NCI-H345 treated with DMSO at 0.1 percent for 48 hours (cell line): ENCODE results near the gene TSPAN17.
A peak's percentile ranks its signal among the peaks of the same experiment; 100 is the strongest.

Experiments used
- DNase-seq: peaks from one replicate; lab custom pipeline; 2025; ENCODE audit not compliant: unreplicated experiment; lab: John Stamatoyannopoulos, UW

The TSPAN17 gene

DNA sequence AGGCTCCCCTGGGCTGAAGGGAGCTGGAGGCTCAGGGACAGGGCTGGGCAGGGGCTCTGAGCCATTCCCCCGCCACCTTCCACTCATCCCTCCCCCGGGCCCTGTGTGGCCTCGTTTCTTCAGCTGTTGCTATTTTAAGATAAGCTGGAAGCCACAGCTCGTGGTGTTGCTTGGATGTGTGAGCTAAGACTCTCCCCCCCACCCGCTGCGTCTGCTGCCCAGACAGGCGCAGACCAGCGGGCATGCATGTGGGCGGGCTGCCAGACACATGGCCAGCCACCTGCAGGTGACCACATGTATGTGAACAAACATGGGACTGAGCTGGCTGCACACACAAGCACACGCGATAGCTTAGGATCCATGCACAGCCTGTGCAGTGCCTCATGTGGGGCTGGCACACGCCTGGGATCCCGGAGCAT, 25.6 kb upstream of the TSPAN17 start:
- DNase-seq = no peak

DNA sequence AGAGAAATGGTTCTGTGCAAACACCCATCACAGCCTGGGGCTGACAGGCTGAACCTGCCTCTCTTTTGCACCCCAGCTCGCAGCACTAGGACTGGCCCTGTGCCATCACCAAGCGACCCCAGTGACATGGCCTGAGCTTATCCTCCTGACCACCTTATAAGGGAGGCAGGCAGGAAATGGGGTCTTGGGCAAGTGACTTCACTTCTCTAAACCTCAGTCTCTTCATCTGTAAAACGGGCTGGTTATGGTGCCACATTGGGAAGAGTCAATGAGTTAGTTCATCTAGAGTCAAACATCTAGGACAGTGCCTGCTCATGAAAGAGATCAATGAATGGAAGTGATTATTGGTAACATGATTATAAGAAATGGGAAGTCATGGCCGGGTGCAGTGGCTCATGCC, 23.1 kb upstream of the TSPAN17 start:
- no peak for DNase-seq

- no peak for DNase-seq
These were observed 22.3 kb upstream of the TSPAN17 start for GRCh38 chr5:176624938-176625337.

- no peak for DNase-seq
These were observed 21.8 kb upstream of the TSPAN17 start for GRCh38 chr5:176625512-176625911.

- no peak for DNase-seq
These were observed 21.1 kb upstream of the TSPAN17 start for GRCh38 chr5:176625966-176626875.

DNA sequence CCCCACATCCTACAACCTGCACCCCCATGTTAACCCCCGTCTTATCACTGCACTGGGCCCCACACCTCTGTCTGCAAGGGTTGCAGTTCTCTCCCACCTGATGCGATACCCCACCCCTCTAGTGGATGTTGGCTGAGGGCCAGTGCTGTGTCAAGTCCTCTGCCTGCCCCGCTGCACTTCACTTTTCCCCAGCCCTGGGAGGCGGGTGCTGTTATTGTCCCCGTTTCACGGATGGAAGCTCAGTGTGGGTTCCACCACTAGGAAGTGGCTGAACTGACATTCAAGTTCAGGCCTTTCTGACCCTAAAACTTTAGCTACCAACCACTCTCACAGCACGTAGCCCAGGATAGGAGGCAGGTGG, 20.4 kb upstream of the TSPAN17 start:
- no peak for DNase-seq

GRCh38 chr5:176627582-176627981, 19.7 kb upstream of the TSPAN17 start:
- DNase-seq = no peak

- DNase-seq = no peak
These were observed 18.7 kb upstream of the TSPAN17 start for GRCh38 chr5:176628406-176629228.

DNA sequence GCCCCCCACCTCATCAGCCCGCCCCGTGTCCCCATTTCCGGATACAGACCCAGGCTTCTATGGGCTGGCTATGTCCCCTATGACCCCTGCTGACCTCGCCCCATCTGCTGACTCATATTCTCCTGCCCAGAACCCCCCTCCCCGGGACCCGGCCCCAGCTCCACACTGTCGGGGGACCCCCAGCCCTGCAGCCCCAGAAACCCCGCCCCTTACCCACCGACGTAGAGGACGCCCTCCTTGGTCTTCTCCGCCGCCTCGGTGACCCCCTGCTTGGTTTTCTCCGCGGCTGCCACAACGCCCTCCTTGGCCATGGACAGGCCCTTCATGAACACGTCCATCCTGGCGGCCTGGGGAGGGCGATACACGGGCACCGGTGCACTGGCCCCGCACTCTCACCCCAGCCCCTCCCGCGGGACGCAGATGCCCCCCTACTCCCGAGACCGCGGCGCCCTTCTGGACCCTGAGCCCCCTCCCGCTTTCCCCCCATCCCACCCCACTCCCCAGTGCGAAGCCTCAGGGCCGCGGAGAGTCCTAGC, 17.9 kb upstream of the TSPAN17 start:
- no peak for DNase-seq

DNA sequence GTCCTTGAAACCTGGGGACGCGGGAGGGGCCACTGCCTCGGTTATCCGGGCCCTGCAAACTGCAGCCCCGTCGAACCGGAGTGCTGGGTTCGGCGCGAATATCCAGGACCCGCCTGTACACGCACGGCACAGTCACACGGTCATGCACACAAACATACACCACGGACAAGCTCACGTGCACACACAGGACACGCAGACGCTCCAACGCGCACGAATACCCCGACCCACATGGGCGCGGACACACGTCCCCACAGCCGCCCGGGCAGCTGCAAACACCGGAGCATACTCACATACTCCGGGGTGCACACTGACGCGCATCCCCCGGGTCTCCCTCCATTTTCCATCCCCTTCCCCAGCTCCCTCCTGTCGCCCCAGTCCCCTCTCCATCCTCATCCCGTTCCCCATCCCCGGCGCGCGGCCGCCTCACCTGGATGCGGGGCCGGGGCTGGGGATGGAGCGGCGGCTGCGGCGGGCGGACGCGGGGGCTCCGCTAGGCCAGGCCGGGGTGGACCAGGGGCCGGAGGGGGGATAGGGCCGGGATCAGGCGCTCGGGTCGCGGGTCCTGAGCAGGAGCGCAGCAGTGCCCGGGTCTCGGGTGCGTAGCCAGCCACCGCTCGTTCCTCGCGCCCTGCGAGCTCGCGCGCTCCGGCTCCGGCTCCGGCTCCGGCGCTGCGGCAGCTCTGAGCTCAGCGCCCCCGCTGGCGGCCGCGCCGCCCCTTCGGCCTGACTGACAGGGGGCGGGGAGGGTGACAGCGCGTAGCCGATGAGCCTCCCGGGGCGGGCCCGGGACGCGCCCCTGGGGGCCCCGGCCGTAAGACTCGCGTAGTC, 17.2 kb upstream of the TSPAN17 start, which contains the start of the genes EIF4E1B and SNCB:
TSS of gene EIF4E1B (plus strand) at position 823 of the 828 bp plus-strand sequence. CDS start 12,113 bp downstream, outside the sequence.
TSS of gene SNCB (minus strand) at position 682 of the 828 bp plus-strand sequence. CDS start 880 bp downstream, outside the sequence.
- peak; percentile 48 for DNase-seq

DNA sequence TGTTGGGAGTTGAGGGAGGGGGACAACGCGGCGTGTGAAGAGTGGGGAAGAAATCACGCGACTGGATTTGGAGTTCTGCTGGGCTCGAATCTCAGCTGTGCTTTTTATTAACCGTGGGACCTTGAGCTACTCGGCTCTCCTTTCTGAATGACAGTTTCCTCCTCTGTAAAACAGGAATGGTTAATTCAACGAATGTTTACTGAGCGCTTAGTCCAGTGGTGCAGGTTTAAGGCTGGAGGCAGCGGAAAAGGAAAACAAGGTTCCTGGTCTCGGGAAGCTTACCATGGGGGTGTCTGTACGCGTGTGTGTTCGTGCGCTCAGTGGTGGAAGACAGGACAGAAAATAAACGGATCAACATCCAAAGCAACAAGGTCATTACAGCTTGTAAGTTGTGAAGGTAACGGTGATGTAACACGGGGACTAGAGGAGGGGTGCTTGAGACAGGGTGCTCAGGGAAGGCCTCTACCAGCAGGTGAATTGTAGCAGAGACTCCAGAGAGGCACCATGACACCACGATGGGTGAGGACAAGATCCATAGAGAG, 16.5 kb upstream of the TSPAN17 start:
- DNase-seq = no peak

DNA sequence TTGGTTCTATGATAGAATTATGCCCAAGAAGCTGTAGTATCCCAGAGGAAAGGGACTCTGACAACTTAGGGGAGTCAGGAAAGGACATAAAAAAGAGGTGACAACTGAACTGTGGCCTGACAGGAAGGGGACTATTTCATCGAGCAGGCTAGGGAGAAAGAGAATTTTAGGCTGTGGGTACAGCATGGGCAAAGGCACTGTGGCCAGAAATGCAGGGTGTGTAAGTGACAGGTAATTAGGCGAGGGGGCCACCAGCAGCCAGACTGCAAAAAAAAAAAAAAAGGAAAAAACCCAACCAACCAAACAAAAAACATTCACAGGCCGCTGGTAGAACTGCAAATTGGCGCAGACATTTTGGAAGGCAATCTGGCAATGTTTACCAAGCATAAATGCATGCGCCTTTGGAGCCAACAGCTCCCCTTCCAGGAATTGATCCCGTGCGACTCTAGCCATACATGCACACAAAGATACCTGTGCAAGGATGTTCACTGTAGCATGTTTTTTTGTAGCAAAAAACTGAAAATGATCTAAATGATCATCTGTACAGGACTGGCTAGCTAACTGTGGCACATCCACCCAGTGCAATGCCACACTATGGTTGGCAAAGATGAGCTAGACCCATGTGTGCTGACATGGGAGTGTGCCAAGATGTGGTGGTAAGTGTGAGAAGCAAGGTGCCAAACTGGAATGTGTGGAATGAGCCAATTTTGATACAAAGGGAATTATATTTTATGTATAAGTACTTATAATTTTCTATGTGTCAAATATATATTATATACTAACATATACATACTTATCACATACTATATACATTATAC, 15.7 kb upstream of the TSPAN17 start:
- no peak for DNase-seq

DNA sequence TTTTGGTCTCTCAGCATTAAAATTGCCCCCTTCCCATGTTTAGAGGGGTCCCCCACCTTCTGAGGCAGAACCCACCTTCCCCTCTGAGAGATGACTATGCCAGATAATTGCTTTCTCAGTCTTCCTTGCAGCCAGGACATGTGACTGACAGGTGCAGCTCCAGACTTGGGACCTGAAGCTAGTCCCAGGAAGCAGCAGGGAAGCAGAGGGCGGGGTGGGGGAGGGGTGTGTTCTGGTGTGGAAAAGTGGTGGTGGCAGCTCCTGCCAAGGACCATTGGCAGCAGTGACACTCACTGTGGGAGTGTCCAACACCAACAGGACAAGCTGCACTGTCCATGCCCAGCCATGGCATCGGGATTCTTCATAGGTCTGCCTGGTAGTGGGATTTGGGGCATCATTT, 14.5 kb upstream of the TSPAN17 start:
- DNase-seq = no peak

GRCh38 chr5:176633598-176633997, 13.7 kb upstream of the TSPAN17 start:
- no peak for DNase-seq

DNA sequence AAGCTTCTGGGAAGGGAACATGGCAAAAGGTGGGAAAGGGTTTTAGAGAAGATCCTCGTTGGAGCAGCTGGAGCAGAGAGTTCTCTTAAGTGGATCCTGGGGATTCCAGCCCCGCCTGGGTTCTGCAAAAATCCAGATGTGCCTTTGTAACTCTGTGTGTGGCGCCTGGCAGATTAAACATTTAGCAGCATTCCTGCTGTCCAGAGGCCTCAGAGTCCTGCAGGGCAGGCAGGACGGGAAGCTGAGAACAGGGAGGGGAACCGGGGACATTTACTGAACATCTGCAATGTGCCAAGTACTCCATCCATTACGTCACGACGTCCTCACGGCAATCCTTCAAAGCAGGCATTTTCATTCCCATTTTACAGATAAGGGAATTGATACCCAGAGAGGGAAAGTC, 10.9 kb upstream of the TSPAN17 start:
- no peak for DNase-seq

DNA sequence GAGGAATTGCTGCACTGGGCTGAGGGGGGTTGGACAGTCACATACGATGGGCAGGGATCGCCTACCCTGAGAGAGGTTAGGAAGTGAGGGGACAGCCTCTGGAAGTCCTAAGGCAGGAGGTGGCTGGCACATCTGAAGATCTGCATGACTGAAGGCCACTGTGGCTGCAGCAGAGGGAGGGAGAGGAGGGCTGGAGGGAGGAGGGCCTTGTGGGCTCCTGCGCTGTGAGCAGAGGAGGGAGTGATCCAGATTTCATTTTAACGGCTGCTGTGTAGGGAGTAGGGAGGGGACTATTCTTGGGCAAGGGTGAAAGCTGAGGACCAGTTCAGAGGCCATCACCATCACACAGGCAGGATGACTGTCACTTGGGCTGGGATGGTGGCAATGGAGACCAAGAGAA, 9.7 kb upstream of the TSPAN17 start:
- no peak for DNase-seq

DNA sequence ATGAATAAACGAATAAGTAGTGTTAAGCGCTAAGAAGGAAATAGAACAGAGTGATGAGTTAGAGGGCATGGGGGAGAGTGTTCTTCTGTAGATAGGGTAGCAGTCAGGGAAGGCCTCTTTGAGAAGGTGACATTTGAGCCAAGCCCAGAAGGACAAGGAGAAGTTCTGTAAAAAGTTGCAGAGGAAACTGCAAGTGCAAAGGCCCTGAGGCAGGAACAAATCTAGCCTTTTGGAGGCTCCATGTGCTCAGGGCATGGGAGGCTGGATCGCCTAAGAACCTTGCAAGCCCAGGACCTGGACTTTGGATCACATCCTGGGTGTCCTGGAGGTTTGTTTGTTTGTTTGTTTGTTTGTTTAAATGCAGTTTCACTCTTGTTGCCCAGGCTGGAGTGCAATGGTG, 8.8 kb upstream of the TSPAN17 start:
- DNase-seq = no peak

GRCh38 chr5:176639208-176639607, 8.1 kb upstream of the TSPAN17 start:
- DNase-seq = no peak

DNA sequence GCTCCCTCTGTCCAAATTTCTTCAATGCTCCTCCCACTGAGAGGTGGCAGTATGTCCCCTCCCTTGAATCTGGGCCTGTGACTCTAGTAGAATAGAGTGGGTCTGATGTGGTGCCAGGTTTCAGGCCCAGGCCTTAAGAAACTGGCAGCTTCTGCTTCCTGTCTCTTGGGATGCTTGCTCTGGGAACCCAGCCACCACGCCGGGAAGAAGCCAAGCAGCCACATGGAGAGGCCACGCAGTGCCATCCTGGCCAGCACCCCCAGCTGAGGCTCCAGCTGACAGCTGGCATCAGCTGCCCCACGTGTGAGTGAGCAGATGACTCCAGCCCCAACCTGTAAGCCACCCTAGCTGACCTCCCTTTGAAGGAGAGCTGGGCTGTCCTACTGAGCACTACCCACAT, 7.3 kb upstream of the TSPAN17 start:
- no peak for DNase-seq

GRCh38 chr5:176640616-176641015, 6.7 kb upstream of the TSPAN17 start:
- DNase-seq = no peak
